ENCODE measurements around the gene CHN2. TPM values are rescaled to one million over a fixed set of nuclear protein-coding genes. Genes with fewer than 3 reads are reported as not detected.
A peak's percentile ranks its signal among the peaks of the same experiment; 100 is the strongest.

The CHN2 gene
- total and polyA plus RNA-seq, 8 donors: 8.2 to 32.9 (median 24.0) TPM

- Histone ChIP-seq H3K4me3 (no peak overlapping the region), H3K9me3 (no peaks in the 10 kb centered on the region), H3K36me3 (no peaks in the 10 kb centered on the region), H3K27me3 (no peaks in the 10 kb centered on the region), H3K4me1 (peaks cover 12 to 42% (median 23%) of the 10 kb centered on the region in 3 donors), H3K27ac (peak overlapping the region in 3 of 4 donors; percentile 95 to 96 (median 95))
- ATAC-seq: no peak
- TF ChIP-seq, protein P1, sequence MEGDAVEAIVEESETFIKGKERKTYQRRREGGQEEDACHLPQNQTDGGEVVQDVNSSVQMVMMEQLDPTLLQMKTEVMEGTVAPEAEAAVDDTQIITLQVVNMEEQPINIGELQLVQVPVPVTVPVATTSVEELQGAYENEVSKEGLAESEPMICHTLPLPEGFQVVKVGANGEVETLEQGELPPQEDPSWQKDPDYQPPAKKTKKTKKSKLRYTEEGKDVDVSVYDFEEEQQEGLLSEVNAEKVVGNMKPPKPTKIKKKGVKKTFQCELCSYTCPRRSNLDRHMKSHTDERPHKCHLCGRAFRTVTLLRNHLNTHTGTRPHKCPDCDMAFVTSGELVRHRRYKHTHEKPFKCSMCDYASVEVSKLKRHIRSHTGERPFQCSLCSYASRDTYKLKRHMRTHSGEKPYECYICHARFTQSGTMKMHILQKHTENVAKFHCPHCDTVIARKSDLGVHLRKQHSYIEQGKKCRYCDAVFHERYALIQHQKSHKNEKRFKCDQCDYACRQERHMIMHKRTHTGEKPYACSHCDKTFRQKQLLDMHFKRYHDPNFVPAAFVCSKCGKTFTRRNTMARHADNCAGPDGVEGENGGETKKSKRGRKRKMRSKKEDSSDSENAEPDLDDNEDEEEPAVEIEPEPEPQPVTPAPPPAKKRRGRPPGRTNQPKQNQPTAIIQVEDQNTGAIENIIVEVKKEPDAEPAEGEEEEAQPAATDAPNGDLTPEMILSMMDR (IDR thresholded peaks at IDR 0.05): no peak
- intact Hi-C loops (cut with DNase I): loop anchor here in 2 of 3 donors (10.0 kb wide), 2 partner anchors 152 to 202 kb away; no protein-coding TSS in a partner anchor
- peak in 1 of 6 donors; percentile 22 for DNase-seq
- WGBS, 2 donors: 52 to 54% methylated on average over 8 of the region's 8 CpGs
- no peak for FAIRE-seq
Measured at GRCh38 chr7:29192811-29193210, 1.8 kb upstream of the CHN2 start.

GRCh38 chr7:29193316-29194205 lies 1.0 kb upstream of the CHN2 start:
- DNase-seq: peak in 2 of 6 donors; percentile 39 to 56
- WGBS, 2 donors: 21 to 22% methylated on average over 26 of the region's 26 CpGs
- H3K27me3 ChIP-seq: no peaks in the 10 kb centered on the region
- intact Hi-C loops (cut with DNase I): loop anchor here in 2 of 3 donors (10.0 kb wide), 2 partner anchors 151 to 201 kb away; no protein-coding TSS in a partner anchor
- no peaks in the 10 kb centered on the region for H3K9me3 ChIP-seq
- TF ChIP-seq, protein P1 (IDR thresholded peaks at IDR 0.05): no peak
- peaks cover 19 to 48% (median 30%) of the 10 kb centered on the region in 3 donors for H3K4me1 ChIP-seq
- no peak for FAIRE-seq
- peak; percentile 0 to 10 (median 7) for ATAC-seq
- H3K4me3 ChIP-seq: peak overlapping the region; percentile 66 to 91 (median 78)
- H3K27ac ChIP-seq: peak overlapping the region; percentile 94 to 96 (median 95)
- no peaks in the 10 kb centered on the region for H3K36me3 ChIP-seq

GRCh38 chr7:29194206-29194593 lies 375 bp upstream of the CHN2 start:
- Histone ChIP-seq H3K27me3 (no peaks in the 10 kb centered on the region), H3K4me3 (peak overlapping the region; percentile 66 to 91 (median 78)), H3K4me1 (peaks cover 22 to 54% (median 31%) of the 10 kb centered on the region in 3 donors), H3K27ac (peak overlapping the region; percentile 94 to 96 (median 95)), H3K9me3 (no peaks in the 10 kb centered on the region), H3K36me3 (no peaks in the 10 kb centered on the region)
- TF ChIP-seq, protein P1 (IDR thresholded peaks at IDR 0.05): no peak
- FAIRE-seq (no peak), DNase-seq (peak; percentile 42 to 80 (median 57)), ATAC-seq (peak in 3 of 4 donors; percentile 9 to 32 (median 18))
- WGBS, 2 donors: 2 to 3% methylated on average over 17 to 40 of the region's 40 CpGs
- intact Hi-C loops (cut with DNase I): loop anchor here in 2 of 3 donors (10.0 kb wide), 2 partner anchors 151 to 201 kb away; no protein-coding TSS in a partner anchor

DNA sequence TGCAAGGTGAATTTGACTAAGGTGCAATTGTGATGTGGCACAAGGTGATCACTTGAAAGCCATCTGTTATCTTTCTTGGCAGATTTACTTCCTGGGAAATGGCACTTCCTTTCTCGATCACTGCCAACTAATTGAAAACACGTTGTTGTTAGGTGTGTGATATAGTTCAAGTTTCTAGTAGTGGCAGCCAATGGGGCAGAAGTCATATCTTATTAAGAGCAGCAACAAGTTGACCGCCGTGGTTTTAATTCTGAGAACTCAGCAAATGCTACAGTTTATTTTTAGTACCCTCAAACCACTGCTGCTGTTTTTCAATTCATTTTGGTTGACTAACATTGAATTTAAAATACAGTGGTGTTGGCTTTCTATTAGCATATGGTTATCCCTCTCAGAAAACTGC lies 1.6 kb downstream of the CHN2 start:
- intact Hi-C loops (cut with DNase I): loop anchor here in 2 of 3 donors (10.0 kb wide), 2 partner anchors 149 to 199 kb away; no protein-coding TSS in a partner anchor
- no peak for FAIRE-seq
- H3K4me3 ChIP-seq: peak overlapping the region; percentile 6 to 91 (median 72)
- no peak for DNase-seq
- peak in 3 of 4 donors; percentile 4 to 9 (median 5) for ATAC-seq
- H3K4me1 ChIP-seq: peaks cover 16 to 48% (median 26%) of the 10 kb centered on the region in 3 donors
- no peaks in the 10 kb centered on the region for H3K27me3 ChIP-seq
- H3K27ac ChIP-seq: peak overlapping the region; percentile 38 to 96 (median 95)
- no peaks in the 10 kb centered on the region for H3K36me3 ChIP-seq
- no peaks in the 10 kb centered on the region for H3K9me3 ChIP-seq
- 19 to 21% methylated on average over 4 of the region's 4 CpGs for WGBS, 2 donors
- TF ChIP-seq, protein P1 (IDR thresholded peaks at IDR 0.05): no peak
